GM12878 (cell line): ENCODE measurements around the gene SLC2A1. TPM values are rescaled to one million over a fixed set of nuclear protein-coding genes. Genes with fewer than 3 reads are reported as not detected.

Experiments used
- ATAC-seq: fragments of 200-7000 bp; cut with Tn5 transposase; 3 replicates; pipeline ENCODE4 v1.9.1; 2020; ENCODE audit warnings: mild to moderate bottlenecking, moderate library complexity
- BruUV-seq: library from RNA; stranded (reverse); fragments of 400-500 nt; replicated peaks from 2 replicates; lab custom pipeline; 2021; lab: Mats Ljungman, UMichigan
- CTCF ChIA-PET: fragments of 300-600 bp; sonication (Branson Sonifier 250); formaldehyde crosslinking; extraction: SDS; loops from one replicate; lab custom pipeline; 2021; ENCODE audit warnings: inconsistent platforms; lab: Yijun Ruan, JAX
- POLR2A ChIA-PET: fragments of 350-600 bp; formaldehyde crosslinking; extraction: SDS; loops from one replicate; lab custom pipeline; 2021; ENCODE audit warnings: inconsistent platforms; lab: Charles Lee
- RAD21 ChIA-PET: fragments of 300-600 bp; sonication (Branson Sonifier 250); formaldehyde crosslinking; loops from one replicate; lab custom pipeline; 2023; ENCODE audit warnings: antibody characterized with exemption; ENCODE audit not compliant: unreplicated experiment; lab: Charles Lee
- SMC1A ChIA-PET: fragments of 300-600 bp; sonication (Branson Sonifier 250); formaldehyde crosslinking; loops from one replicate; lab custom pipeline; 2023; ENCODE audit not compliant: unreplicated experiment, uncharacterized antibody; lab: Charles Lee
- DNase-seq: peaks from one replicate; pipeline ENCODE4 v3.0.0-alpha.2; 2011; ENCODE audit warnings: low read depth, low spot score
- FAIRE-seq: peaks from 3 replicates; lab custom pipeline; 2011; peaks lifted over from hg19 to GRCh38; lab: Jason Lieb, UNC
- H2AFZ ChIP-seq: 2 replicates; pipeline ENCODE4 v1.6.0; 2011; ENCODE audit warnings: low read depth, low read length, control low read depth; ENCODE audit not compliant: control insufficient read depth
- H3K27ac ChIP-seq: 2 replicates; pipeline ENCODE4 v1.5.1; 2011; ENCODE audit warnings: control low read depth; ENCODE audit not compliant: control insufficient read depth, insufficient read depth
- H3K27me3 ChIP-seq, 2 experiments: replicated peaks in 1 of 2; 2 replicates each; pipeline versions ENCODE4 v1.6.0 to v1.6.1; 2011; ENCODE audit warnings: low read length in 1 of 2; ENCODE audit not compliant: control insufficient read depth in 2 of 2, insufficient read depth in 2 of 2
- H3K36me3 ChIP-seq, 2 experiments: 2 replicates each; pipeline ENCODE4 v1.5.1; 2011; ENCODE audit warnings: low read length in 1 of 2; ENCODE audit not compliant: control insufficient read depth in 2 of 2, insufficient read depth in 2 of 2
- H3K4me1 ChIP-seq: 2 replicates; pipeline ENCODE4 v1.6.1; 2011; ENCODE audit warnings: mild to moderate bottlenecking, low read length, moderate library complexity, mixed read lengths; ENCODE audit not compliant: control insufficient read depth, insufficient read depth
- H3K4me2 ChIP-seq: 2 replicates; pipeline ENCODE4 v1.6.0; 2011; ENCODE audit warnings: control low read depth; ENCODE audit not compliant: control insufficient read depth, insufficient read depth
- H3K4me3 ChIP-seq: fragments of 200-600 bp; sonication (generic); 2 replicates; pipeline ENCODE4 v1.5.1; 2016
- H3K79me2 ChIP-seq: 2 replicates; pipeline ENCODE4 v1.6.0; 2011; ENCODE audit warnings: low read length; ENCODE audit not compliant: control insufficient read depth, insufficient read depth
- H3K9ac ChIP-seq: 2 replicates; pipeline ENCODE4 v1.8.0; 2011; ENCODE audit warnings: low read length, control low read depth, mixed read lengths; ENCODE audit not compliant: control insufficient read depth, insufficient read depth
- H3K9me3 ChIP-seq: replicated peaks from 3 replicates; pipeline ENCODE4 v1.5.1; 2011; ENCODE audit warnings: mild to moderate bottlenecking, low read length; ENCODE audit not compliant: control insufficient read depth, insufficient read depth
- H4K20me1 ChIP-seq: 2 replicates; pipeline ENCODE4 v1.6.0; 2011; ENCODE audit not compliant: control insufficient read depth, insufficient read depth
- CBFB ChIP-seq: IDR thresholded peaks from 2 replicates; pipeline ENCODE4 v1.6.1; 2016; ENCODE audit warnings: antibody characterized with exemption, low read depth
- CBX3 ChIP-seq: fragments of 200-600 bp; sonication (generic); IDR thresholded peaks from 2 replicates; pipeline ENCODE4 v1.6.1; 2016; ENCODE audit warnings: low read depth, borderline replicate concordance
- IRF4 ChIP-seq: IDR thresholded peaks from 2 replicates; pipeline ENCODE4 v1.6.1; 2011; ENCODE audit warnings: low read depth, low read length
- NBN ChIP-seq: fragments of 450-650 bp; IDR thresholded peaks from 2 replicates; pipeline ENCODE4 v1.6.1; 2016
- POLR2AphosphoS2 ChIP-seq: IDR thresholded peaks from 2 replicates; pipeline ENCODE4 v1.6.1; 2011; ENCODE audit warnings: low read depth, mild to moderate bottlenecking, low read length, improper control_type of control experiment, moderate library complexity
- PRDM15 ChIP-seq: fragments of 450-650 bp; formaldehyde crosslinking; IDR thresholded peaks from 2 replicates; pipeline ENCODE4 v1.4.0; 2020; ENCODE audit warnings: mild to moderate bottlenecking, moderate library complexity
- RAD51 ChIP-seq: fragments of 450-650 bp; IDR thresholded peaks from 2 replicates; pipeline ENCODE4 v1.6.1; 2016; ENCODE audit warnings: moderate library complexity, mild to moderate bottlenecking, inconsistent platforms
- RUNX3 ChIP-seq: IDR thresholded peaks from 2 replicates; pipeline ENCODE4 v1.6.1; 2012; ENCODE audit warnings: low read length, inconsistent platforms
- SIX5 ChIP-seq: IDR thresholded peaks from 2 replicates; pipeline ENCODE4 v1.6.1; 2011; ENCODE audit warnings: mild to moderate bottlenecking, low read depth, low read length, moderate library complexity; ENCODE audit not compliant: severe bottlenecking
- SMARCA5 ChIP-seq: fragments of 450-650 bp; IDR thresholded peaks from 2 replicates; pipeline ENCODE4 v1.6.1; 2017; ENCODE audit warnings: mild to moderate bottlenecking
- SP1 ChIP-seq: IDR thresholded peaks from one replicate; pipeline ENCODE4 v1.6.1; 2011; ENCODE audit warnings: low read depth, low read length
- YBX1 ChIP-seq: fragments of 450-650 bp; IDR thresholded peaks from 2 replicates; pipeline ENCODE4 v1.6.1; 2016; ENCODE audit warnings: antibody characterized with exemption
- ZNF24 ChIP-seq: fragments of 450-650 bp; IDR thresholded peaks from 2 replicates; pipeline ENCODE4 v1.6.1; 2017; ENCODE audit warnings: antibody characterized with exemption, mild to moderate bottlenecking
- WGBS: methylation state at CpG from one replicate; pipeline ENCODE4 v1.1.6; 2016; ENCODE audit warnings: low lambda C conversion rate; ENCODE audit not compliant: insufficient replicate concordance, insufficient coverage; ENCODE audit errors: missing lambda C conversion rate; 5-methylcytosine and 5-hydroxymethylcytosine counted together
- in situ Hi-C: fragments of 300-500 bp; cut with MboI; formaldehyde crosslinking; loops from 9 replicates; pipeline ENCODE4 v1.14.3; 2018; ENCODE audit warnings: mixed read lengths
- intact Hi-C: fragments of 100-400 bp; cut with micrococcal nuclease; formaldehyde crosslinking; loops from one replicate; pipeline ENCODE4 v1.14.2; 2022; ENCODE audit not compliant: unreplicated experiment
- polyA plus RNA-seq, 11 experiments: library from polyadenylated mRNA; depleted of rRNA in 4 of 11; unstranded in 6 of 11; stranded (reverse) in 5 of 11; fragments of >200 nt; fragmentation: Nextera tagmentation in 4 of 11; fragmentation: Illumina TruSeq in 1 of 11; extraction: Ambion mirVana in 4 of 11; extraction: Trizol in 1 of 11; gene quantifications; 1 replicate in 1 of 11; 2 replicates in 10 of 11; pipeline versions ENCODE4 v1.2.1 to v1.2.3, GENCODE V29; 2011 to 2016; ENCODE audit warnings: inconsistent platforms in 2 of 11, missing spikeins in 2 of 11, low read depth in 1 of 11
- total RNA-seq, 4 experiments: library from RNA; depleted of rRNA in 3 of 4; stranded (reverse); fragments of >200 nt in 3 of 4; fragmentation: Illumina TruSeq in 1 of 4; extraction: Trizol in 1 of 4; gene quantifications; 2 replicates each; pipeline versions ENCODE4 v1.2.1 to v1.2.3, GENCODE V29; 2013 to 2021
- TF ChIP-seq, protein P1 (sequence below): fragments of 450-650 bp; IDR thresholded peaks from 2 replicates; pipeline ENCODE4 v1.6.1; 2018; ENCODE audit warnings: borderline replicate concordance, mild to moderate bottlenecking; ENCODE audit not compliant: partially characterized antibody
- TF ChIP-seq, protein P2 (sequence below): fragments of 150-350 bp; IDR thresholded peaks from 2 replicates; pipeline ENCODE4 v1.6.1; 2016; ENCODE audit warnings: low read depth, low read length

The SLC2A1 gene
- total and polyA plus RNA-seq, 10 of the 15 experiments (the other 5 are each of a cell fraction or from before 2014, with no cell fraction given), result 5.7 to 66.0 (median 44.2) TPM

- no peaks in the 10 kb centered on the region for H3K4me1 ChIP-seq
- ChIA-PET RAD21 (interaction anchor here (1.6 kb wide), 1 partner anchor 38 kb away, joined by 3 read pairs; no protein-coding TSS in a partner anchor), POLR2A (no interaction called here), SMC1A (interaction anchor here (1.1 to 1.7 kb wide), 2 partner anchors 21 to 99 kb away, joined by 3 to 7 read pairs; no protein-coding TSS in a partner anchor), CTCF (interaction anchor here (1.6 kb wide), 1 partner anchor 99 kb away, joined by 3 read pairs; no protein-coding TSS in a partner anchor)
- no peak overlapping the region for H3K4me2 ChIP-seq
- H2AFZ ChIP-seq, result no peak overlapping the region
- in situ Hi-C loops, result no loop called here
- intact Hi-C loops, result no loop called here
- no peaks in the 10 kb centered on the region for H3K36me3 ChIP-seq
- DNase-seq (no peak), FAIRE-seq (no peak), ATAC-seq (no peak)
- no peaks in the 10 kb centered on the region for H3K9me3 ChIP-seq
- no peak overlapping the region for H3K9ac ChIP-seq
- BruUV-seq, result no TSS peak
- no peak overlapping the region for H3K4me3 ChIP-seq
- H4K20me1 ChIP-seq, result no peaks in the 10 kb centered on the region
- no peaks in the 10 kb centered on the region for H3K79me2 ChIP-seq
- 76% methylated on average over 3 of the region's 3 CpGs for WGBS
- H3K27me3 ChIP-seq, result no peaks in the 10 kb centered on the region
- H3K27ac ChIP-seq, result no peak overlapping the region
- TF ChIP-seq, protein P1, sequence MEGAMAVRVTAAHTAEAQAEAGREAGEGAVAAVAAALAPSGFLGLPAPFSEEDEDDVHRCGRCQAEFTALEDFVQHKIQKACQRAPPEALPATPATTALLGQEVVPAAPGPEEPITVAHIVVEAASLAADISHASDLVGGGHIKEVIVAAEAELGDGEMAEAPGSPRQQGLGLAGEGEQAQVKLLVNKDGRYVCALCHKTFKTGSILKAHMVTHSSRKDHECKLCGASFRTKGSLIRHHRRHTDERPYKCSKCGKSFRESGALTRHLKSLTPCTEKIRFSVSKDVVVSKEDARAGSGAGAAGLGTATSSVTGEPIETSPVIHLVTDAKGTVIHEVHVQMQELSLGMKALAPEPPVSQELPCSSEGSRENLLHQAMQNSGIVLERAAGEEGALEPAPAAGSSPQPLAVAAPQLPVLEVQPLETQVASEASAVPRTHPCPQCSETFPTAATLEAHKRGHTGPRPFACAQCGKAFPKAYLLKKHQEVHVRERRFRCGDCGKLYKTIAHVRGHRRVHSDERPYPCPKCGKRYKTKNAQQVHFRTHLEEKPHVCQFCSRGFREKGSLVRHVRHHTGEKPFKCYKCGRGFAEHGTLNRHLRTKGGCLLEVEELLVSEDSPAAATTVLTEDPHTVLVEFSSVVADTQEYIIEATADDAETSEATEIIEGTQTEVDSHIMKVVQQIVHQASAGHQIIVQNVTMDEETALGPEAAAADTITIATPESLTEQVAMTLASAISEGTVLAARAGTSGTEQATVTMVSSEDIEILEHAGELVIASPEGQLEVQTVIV, result no peak
- TF ChIP-seq POLR2AphosphoS2 (no peak), SIX5 (no peak), YBX1 (no peak), PRDM15 (no peak), SMARCA5 (no peak), NBN (no peak), SP1 (no peak), RUNX3 (no peak), CBFB (no peak), ZNF24 (no peak), IRF4 (no peak), RAD51 (no peak), CBX3 (no peak)
- TF ChIP-seq, protein P2, sequence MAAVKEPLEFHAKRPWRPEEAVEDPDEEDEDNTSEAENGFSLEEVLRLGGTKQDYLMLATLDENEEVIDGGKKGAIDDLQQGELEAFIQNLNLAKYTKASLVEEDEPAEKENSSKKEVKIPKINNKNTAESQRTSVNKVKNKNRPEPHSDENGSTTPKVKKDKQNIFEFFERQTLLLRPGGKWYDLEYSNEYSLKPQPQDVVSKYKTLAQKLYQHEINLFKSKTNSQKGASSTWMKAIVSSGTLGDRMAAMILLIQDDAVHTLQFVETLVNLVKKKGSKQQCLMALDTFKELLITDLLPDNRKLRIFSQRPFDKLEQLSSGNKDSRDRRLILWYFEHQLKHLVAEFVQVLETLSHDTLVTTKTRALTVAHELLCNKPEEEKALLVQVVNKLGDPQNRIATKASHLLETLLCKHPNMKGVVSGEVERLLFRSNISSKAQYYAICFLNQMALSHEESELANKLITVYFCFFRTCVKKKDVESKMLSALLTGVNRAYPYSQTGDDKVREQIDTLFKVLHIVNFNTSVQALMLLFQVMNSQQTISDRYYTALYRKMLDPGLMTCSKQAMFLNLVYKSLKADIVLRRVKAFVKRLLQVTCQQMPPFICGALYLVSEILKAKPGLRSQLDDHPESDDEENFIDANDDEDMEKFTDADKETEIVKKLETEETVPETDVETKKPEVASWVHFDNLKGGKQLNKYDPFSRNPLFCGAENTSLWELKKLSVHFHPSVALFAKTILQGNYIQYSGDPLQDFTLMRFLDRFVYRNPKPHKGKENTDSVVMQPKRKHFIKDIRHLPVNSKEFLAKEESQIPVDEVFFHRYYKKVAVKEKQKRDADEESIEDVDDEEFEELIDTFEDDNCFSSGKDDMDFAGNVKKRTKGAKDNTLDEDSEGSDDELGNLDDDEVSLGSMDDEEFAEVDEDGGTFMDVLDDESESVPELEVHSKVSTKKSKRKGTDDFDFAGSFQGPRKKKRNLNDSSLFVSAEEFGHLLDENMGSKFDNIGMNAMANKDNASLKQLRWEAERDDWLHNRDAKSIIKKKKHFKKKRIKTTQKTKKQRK, result no peak
Measured at GRCh38 chr1:42973799-42974198, 15.1 kb upstream of the SLC2A1 start.
